GM12878 (cell line): ENCODE measurements around the gene GLB1L3. TPM values are rescaled to one million over a fixed set of nuclear protein-coding genes. Genes with fewer than 3 reads are reported as not detected.

Experiments used
- ATAC-seq: fragments of 200-7000 bp; cut with Tn5 transposase; 3 replicates; pipeline ENCODE4 v1.9.1; 2020; ENCODE audit warnings: mild to moderate bottlenecking, moderate library complexity
- BruUV-seq: library from RNA; stranded (reverse); fragments of 400-500 nt; replicated peaks from 2 replicates; lab custom pipeline; 2021; lab: Mats Ljungman, UMichigan
- CTCF ChIA-PET: fragments of 300-600 bp; sonication (Branson Sonifier 250); formaldehyde crosslinking; extraction: SDS; loops from one replicate; lab custom pipeline; 2021; ENCODE audit warnings: inconsistent platforms; lab: Yijun Ruan, JAX
- POLR2A ChIA-PET: fragments of 350-600 bp; formaldehyde crosslinking; extraction: SDS; loops from one replicate; lab custom pipeline; 2021; ENCODE audit warnings: inconsistent platforms; lab: Charles Lee
- RAD21 ChIA-PET: fragments of 300-600 bp; sonication (Branson Sonifier 250); formaldehyde crosslinking; loops from one replicate; lab custom pipeline; 2023; ENCODE audit warnings: antibody characterized with exemption; ENCODE audit not compliant: unreplicated experiment; lab: Charles Lee
- SMC1A ChIA-PET: fragments of 300-600 bp; sonication (Branson Sonifier 250); formaldehyde crosslinking; loops from one replicate; lab custom pipeline; 2023; ENCODE audit not compliant: unreplicated experiment, uncharacterized antibody; lab: Charles Lee
- DNase-seq: peaks from one replicate; pipeline ENCODE4 v3.0.0-alpha.2; 2011; ENCODE audit warnings: low read depth, low spot score
- FAIRE-seq: peaks from 3 replicates; lab custom pipeline; 2011; peaks lifted over from hg19 to GRCh38; lab: Jason Lieb, UNC
- H2AFZ ChIP-seq: 2 replicates; pipeline ENCODE4 v1.6.0; 2011; ENCODE audit warnings: low read depth, low read length, control low read depth; ENCODE audit not compliant: control insufficient read depth
- H3K27ac ChIP-seq: 2 replicates; pipeline ENCODE4 v1.5.1; 2011; ENCODE audit warnings: control low read depth; ENCODE audit not compliant: control insufficient read depth, insufficient read depth
- H3K27me3 ChIP-seq, 2 experiments: replicated peaks in 1 of 2; 2 replicates each; pipeline versions ENCODE4 v1.6.0 to v1.6.1; 2011; ENCODE audit warnings: low read length in 1 of 2; ENCODE audit not compliant: control insufficient read depth in 2 of 2, insufficient read depth in 2 of 2
- H3K36me3 ChIP-seq, 2 experiments: 2 replicates each; pipeline ENCODE4 v1.5.1; 2011; ENCODE audit warnings: low read length in 1 of 2; ENCODE audit not compliant: control insufficient read depth in 2 of 2, insufficient read depth in 2 of 2
- H3K4me1 ChIP-seq: 2 replicates; pipeline ENCODE4 v1.6.1; 2011; ENCODE audit warnings: mild to moderate bottlenecking, low read length, moderate library complexity, mixed read lengths; ENCODE audit not compliant: control insufficient read depth, insufficient read depth
- H3K4me2 ChIP-seq: 2 replicates; pipeline ENCODE4 v1.6.0; 2011; ENCODE audit warnings: control low read depth; ENCODE audit not compliant: control insufficient read depth, insufficient read depth
- H3K4me3 ChIP-seq: fragments of 200-600 bp; sonication (generic); 2 replicates; pipeline ENCODE4 v1.5.1; 2016
- H3K79me2 ChIP-seq: 2 replicates; pipeline ENCODE4 v1.6.0; 2011; ENCODE audit warnings: low read length; ENCODE audit not compliant: control insufficient read depth, insufficient read depth
- H3K9ac ChIP-seq: 2 replicates; pipeline ENCODE4 v1.8.0; 2011; ENCODE audit warnings: low read length, control low read depth, mixed read lengths; ENCODE audit not compliant: control insufficient read depth, insufficient read depth
- H3K9me3 ChIP-seq: replicated peaks from 3 replicates; pipeline ENCODE4 v1.5.1; 2011; ENCODE audit warnings: mild to moderate bottlenecking, low read length; ENCODE audit not compliant: control insufficient read depth, insufficient read depth
- H4K20me1 ChIP-seq: 2 replicates; pipeline ENCODE4 v1.6.0; 2011; ENCODE audit not compliant: control insufficient read depth, insufficient read depth
- ASH2L ChIP-seq: fragments of 300-600, 200-600 bp; sonication (generic); IDR thresholded peaks from 2 replicates; pipeline ENCODE4 v1.6.1; 2017; ENCODE audit warnings: low read depth, mild to moderate bottlenecking, borderline replicate concordance
- DPF2 ChIP-seq: fragments of 450-650 bp; IDR thresholded peaks from 2 replicates; pipeline ENCODE4 v1.6.1; 2017; ENCODE audit warnings: mild to moderate bottlenecking
- EZH2 ChIP-seq: IDR thresholded peaks from 2 replicates; pipeline ENCODE4 v1.6.1; 2012; ENCODE audit warnings: low read depth, mild to moderate bottlenecking, control low read depth, inconsistent platforms, low read length, borderline replicate concordance; ENCODE audit not compliant: control insufficient read depth
- NBN ChIP-seq: fragments of 450-650 bp; IDR thresholded peaks from 2 replicates; pipeline ENCODE4 v1.6.1; 2016
- NFYA ChIP-seq: IDR thresholded peaks from 2 replicates; pipeline ENCODE4 v1.6.1; 2011; ENCODE audit warnings: low read depth, mild to moderate bottlenecking, low read length, improper control_type of control experiment, borderline replicate concordance
- NR2C1 ChIP-seq: fragments of 450-650 bp; IDR thresholded peaks from 2 replicates; pipeline ENCODE4 v1.6.1; 2017; ENCODE audit warnings: antibody characterized with exemption, mild to moderate bottlenecking, moderate library complexity
- SUPT20H ChIP-seq: IDR thresholded peaks from 2 replicates; pipeline ENCODE4 v1.6.1; 2011; ENCODE audit warnings: low read depth, mild to moderate bottlenecking, low read length, moderate library complexity, borderline replicate concordance; ENCODE audit not compliant: control insufficient read depth
- TBL1XR1 ChIP-seq: IDR thresholded peaks from 2 replicates; pipeline ENCODE4 v1.6.1; 2012; ENCODE audit warnings: low read depth, low read length, improper control_type of control experiment
- TCF12 ChIP-seq: IDR thresholded peaks from 2 replicates; pipeline ENCODE4 v1.6.1; 2011; ENCODE audit warnings: low read depth, mild to moderate bottlenecking, low read length
- YY1 ChIP-seq: IDR thresholded peaks from 2 replicates; pipeline ENCODE4 v1.6.1; 2011; ENCODE audit warnings: low read depth, mild to moderate bottlenecking, low read length
- WGBS: methylation state at CpG from one replicate; pipeline ENCODE4 v1.1.6; 2016; ENCODE audit warnings: low lambda C conversion rate; ENCODE audit not compliant: insufficient replicate concordance, insufficient coverage; ENCODE audit errors: missing lambda C conversion rate; 5-methylcytosine and 5-hydroxymethylcytosine counted together
- in situ Hi-C: fragments of 300-500 bp; cut with MboI; formaldehyde crosslinking; loops from 9 replicates; pipeline ENCODE4 v1.14.3; 2018; ENCODE audit warnings: mixed read lengths
- intact Hi-C: fragments of 100-400 bp; cut with micrococcal nuclease; formaldehyde crosslinking; loops from one replicate; pipeline ENCODE4 v1.14.2; 2022; ENCODE audit not compliant: unreplicated experiment
- polyA plus RNA-seq, 11 experiments: library from polyadenylated mRNA; depleted of rRNA in 4 of 11; unstranded in 6 of 11; stranded (reverse) in 5 of 11; fragments of >200 nt; fragmentation: Nextera tagmentation in 4 of 11; fragmentation: Illumina TruSeq in 1 of 11; extraction: Ambion mirVana in 4 of 11; extraction: Trizol in 1 of 11; gene quantifications; 1 replicate in 1 of 11; 2 replicates in 10 of 11; pipeline versions ENCODE4 v1.2.1 to v1.2.3, GENCODE V29; 2011 to 2016; ENCODE audit warnings: inconsistent platforms in 2 of 11, missing spikeins in 2 of 11, low read depth in 1 of 11
- total RNA-seq, 4 experiments: library from RNA; depleted of rRNA in 3 of 4; stranded (reverse); fragments of >200 nt in 3 of 4; fragmentation: Illumina TruSeq in 1 of 4; extraction: Trizol in 1 of 4; gene quantifications; 2 replicates each; pipeline versions ENCODE4 v1.2.1 to v1.2.3, GENCODE V29; 2013 to 2021
- TF ChIP-seq, protein P1 (sequence below): fragments of 450-650 bp; IDR thresholded peaks from 2 replicates; pipeline ENCODE4 v1.6.1; 2017; ENCODE audit warnings: antibody characterized with exemption, mild to moderate bottlenecking, moderate library complexity
- TF ChIP-seq, protein P2 (sequence below): IDR thresholded peaks from 2 replicates; pipeline ENCODE4 v1.6.1; 2011; ENCODE audit warnings: borderline replicate concordance, low read depth, mild to moderate bottlenecking, moderate library complexity, low read length; ENCODE audit not compliant: insufficient read depth, poor library complexity, severe bottlenecking
- TF ChIP-seq, protein P3 (sequence below): fragments of 450-650 bp; IDR thresholded peaks from 2 replicates; pipeline ENCODE4 v1.6.1; 2017; ENCODE audit warnings: mild to moderate bottlenecking, moderate library complexity

The GLB1L3 gene
- total and polyA plus RNA-seq, 10 of the 15 experiments (the other 5 are each of a cell fraction or from before 2014, with no cell fraction given): 0.53 to 2.9 (median 1.9) TPM; not detected in 1

DNA sequence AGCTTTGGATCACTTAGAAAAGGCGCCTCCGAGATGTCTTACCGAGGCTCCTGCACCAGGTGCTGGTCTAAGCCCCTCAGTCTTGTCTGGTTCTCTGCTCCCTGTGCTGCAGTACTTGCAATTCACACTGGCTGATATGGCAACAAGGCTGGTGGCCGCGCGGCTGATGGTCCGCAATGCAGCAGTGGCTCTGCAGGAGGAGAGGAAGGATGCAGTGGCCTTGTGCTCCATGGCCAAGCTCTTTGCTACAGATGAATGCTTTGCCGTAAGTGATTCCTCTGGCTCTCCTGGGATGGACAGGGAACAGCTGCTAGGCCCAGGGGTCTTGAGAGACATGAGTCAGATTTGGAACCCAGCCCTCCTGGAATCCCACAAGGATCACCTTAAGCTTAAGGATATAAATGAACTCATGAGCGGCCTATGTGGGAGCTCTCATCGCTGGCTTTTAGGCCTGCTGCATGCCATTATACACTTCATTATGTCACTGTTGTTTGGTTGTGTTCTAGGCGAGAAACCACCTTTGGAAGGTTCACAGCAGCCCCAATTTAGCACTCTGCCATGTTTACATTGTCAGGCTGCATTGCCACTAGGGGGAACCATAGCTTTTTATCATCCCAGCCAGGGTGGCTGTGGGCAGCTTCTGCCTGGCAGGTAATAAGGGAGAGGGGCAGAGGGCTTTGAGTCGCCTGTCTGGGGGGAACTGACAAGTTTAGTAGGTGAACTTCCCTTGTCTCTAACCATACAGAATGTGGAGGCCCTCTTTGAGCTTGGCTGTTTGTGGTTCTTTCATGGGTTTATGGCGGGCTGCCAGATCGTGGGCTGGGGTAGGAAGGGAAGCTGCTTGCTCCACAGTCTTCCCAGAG, 14.3 kb upstream of the GLB1L3 start:
- H3K27ac ChIP-seq: no peak overlapping the region
- in situ Hi-C loops (no loop called here), intact Hi-C loops (no loop called here)
- no peak overlapping the region for H3K4me2 ChIP-seq
- no TSS peak for BruUV-seq
- H3K36me3 ChIP-seq: peaks cover 0 to 3% of the 10 kb centered on the region in 2 experiments; a peak in 1 of 4 replicates
- WGBS: 91% methylated on average over 14 of the region's 14 CpGs
- H3K4me1 ChIP-seq: peaks cover 3% of the 10 kb centered on the region
- ChIA-PET SMC1A (interaction anchor here (1.0 to 2.0 kb wide), 4 partner anchors 12 to 55 kb away, joined by 3 to 5 read pairs (median 3); no protein-coding TSS in a partner anchor), RAD21 (no interaction called here), CTCF (interaction anchor here (0.6 to 3.5 kb wide), 11 partner anchors 8 to 1550 kb away, joined by 3 to 15 read pairs (median 4); partner anchors contain the start of genes ACAD8, NCAPD3, THYN1 and VPS26B), POLR2A (interaction anchor here (1.0 kb wide), 1 partner anchor 13 kb away, joined by 3 read pairs; no protein-coding TSS in a partner anchor)
- H3K79me2 ChIP-seq: no peaks in the 10 kb centered on the region
- no peak overlapping the region for H2AFZ ChIP-seq
- no peak overlapping the region for H3K9ac ChIP-seq
- no peak overlapping the region for H3K4me3 ChIP-seq
- H3K27me3 ChIP-seq: no peaks in the 10 kb centered on the region
- no peaks in the 10 kb centered on the region for H3K9me3 ChIP-seq
- FAIRE-seq (no peak), DNase-seq (no peak), ATAC-seq (peak; percentile 83)
- H4K20me1 ChIP-seq: no peaks in the 10 kb centered on the region
- TF ChIP-seq NFYA (no peak), NBN (no peak), DPF2 (no peak), SUPT20H (no peak), TCF12 (no peak), TBL1XR1 (no peak), NR2C1 (no peak), ASH2L (no peak), EZH2 (no peak), YY1 (peak; percentile 59; the same call in 1 of the 2 replicates)
- TF ChIP-seq, protein P1, sequence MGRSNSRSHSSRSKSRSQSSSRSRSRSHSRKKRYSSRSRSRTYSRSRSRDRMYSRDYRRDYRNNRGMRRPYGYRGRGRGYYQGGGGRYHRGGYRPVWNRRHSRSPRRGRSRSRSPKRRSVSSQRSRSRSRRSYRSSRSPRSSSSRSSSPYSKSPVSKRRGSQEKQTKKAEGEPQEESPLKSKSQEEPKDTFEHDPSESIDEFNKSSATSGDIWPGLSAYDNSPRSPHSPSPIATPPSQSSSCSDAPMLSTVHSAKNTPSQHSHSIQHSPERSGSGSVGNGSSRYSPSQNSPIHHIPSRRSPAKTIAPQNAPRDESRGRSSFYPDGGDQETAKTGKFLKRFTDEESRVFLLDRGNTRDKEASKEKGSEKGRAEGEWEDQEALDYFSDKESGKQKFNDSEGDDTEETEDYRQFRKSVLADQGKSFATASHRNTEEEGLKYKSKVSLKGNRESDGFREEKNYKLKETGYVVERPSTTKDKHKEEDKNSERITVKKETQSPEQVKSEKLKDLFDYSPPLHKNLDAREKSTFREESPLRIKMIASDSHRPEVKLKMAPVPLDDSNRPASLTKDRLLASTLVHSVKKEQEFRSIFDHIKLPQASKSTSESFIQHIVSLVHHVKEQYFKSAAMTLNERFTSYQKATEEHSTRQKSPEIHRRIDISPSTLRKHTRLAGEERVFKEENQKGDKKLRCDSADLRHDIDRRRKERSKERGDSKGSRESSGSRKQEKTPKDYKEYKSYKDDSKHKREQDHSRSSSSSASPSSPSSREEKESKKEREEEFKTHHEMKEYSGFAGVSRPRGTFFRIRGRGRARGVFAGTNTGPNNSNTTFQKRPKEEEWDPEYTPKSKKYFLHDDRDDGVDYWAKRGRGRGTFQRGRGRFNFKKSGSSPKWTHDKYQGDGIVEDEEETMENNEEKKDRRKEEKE: no peak
- TF ChIP-seq, protein P2, sequence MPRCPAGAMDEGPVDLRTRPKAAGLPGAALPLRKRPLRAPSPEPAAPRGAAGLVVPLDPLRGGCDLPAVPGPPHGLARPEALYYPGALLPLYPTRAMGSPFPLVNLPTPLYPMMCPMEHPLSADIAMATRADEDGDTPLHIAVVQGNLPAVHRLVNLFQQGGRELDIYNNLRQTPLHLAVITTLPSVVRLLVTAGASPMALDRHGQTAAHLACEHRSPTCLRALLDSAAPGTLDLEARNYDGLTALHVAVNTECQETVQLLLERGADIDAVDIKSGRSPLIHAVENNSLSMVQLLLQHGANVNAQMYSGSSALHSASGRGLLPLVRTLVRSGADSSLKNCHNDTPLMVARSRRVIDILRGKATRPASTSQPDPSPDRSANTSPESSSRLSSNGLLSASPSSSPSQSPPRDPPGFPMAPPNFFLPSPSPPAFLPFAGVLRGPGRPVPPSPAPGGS: no peak
- TF ChIP-seq, protein P3, sequence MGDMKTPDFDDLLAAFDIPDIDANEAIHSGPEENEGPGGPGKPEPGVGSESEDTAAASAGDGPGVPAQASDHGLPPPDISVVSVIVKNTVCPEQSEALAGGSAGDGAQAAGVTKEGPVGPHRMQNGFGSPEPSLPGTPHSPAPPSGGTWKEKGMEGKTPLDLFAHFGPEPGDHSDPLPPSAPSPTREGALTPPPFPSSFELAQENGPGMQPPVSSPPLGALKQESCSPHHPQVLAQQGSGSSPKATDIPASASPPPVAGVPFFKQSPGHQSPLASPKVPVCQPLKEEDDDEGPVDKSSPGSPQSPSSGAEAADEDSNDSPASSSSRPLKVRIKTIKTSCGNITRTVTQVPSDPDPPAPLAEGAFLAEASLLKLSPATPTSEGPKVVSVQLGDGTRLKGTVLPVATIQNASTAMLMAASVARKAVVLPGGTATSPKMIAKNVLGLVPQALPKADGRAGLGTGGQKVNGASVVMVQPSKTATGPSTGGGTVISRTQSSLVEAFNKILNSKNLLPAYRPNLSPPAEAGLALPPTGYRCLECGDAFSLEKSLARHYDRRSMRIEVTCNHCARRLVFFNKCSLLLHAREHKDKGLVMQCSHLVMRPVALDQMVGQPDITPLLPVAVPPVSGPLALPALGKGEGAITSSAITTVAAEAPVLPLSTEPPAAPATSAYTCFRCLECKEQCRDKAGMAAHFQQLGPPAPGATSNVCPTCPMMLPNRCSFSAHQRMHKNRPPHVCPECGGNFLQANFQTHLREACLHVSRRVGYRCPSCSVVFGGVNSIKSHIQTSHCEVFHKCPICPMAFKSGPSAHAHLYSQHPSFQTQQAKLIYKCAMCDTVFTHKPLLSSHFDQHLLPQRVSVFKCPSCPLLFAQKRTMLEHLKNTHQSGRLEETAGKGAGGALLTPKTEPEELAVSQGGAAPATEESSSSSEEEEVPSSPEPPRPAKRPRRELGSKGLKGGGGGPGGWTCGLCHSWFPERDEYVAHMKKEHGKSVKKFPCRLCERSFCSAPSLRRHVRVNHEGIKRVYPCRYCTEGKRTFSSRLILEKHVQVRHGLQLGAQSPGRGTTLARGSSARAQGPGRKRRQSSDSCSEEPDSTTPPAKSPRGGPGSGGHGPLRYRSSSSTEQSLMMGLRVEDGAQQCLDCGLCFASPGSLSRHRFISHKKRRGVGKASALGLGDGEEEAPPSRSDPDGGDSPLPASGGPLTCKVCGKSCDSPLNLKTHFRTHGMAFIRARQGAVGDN: no peak
